HEK293 (cell line): ENCODE results near the gene AHCYL1.

Experiments
- GLIS1 ChIP-seq: fragments of 450-650 bp; formaldehyde crosslinking; IDR thresholded peaks from 2 replicates; pipeline ENCODE4 v1.5.1; 2016; ENCODE audit warnings: missing biosample characterization, missing genetic modification characterization
- GLIS2 ChIP-seq: fragments of 450-650 bp; formaldehyde crosslinking; IDR thresholded peaks from 2 replicates; pipeline ENCODE4 v1.5.1; 2016; ENCODE audit warnings: missing biosample characterization, missing genetic modification characterization
- KLF8 ChIP-seq: fragments of 450-650 bp; formaldehyde crosslinking; IDR thresholded peaks from 2 replicates; pipeline ENCODE4 v1.5.1; 2016; ENCODE audit warnings: missing biosample characterization, missing genetic modification characterization
- PRDM1 ChIP-seq: fragments of 450-650 bp; formaldehyde crosslinking; IDR thresholded peaks from 2 replicates; pipeline ENCODE4; 2016; ENCODE audit warnings: missing biosample characterization, missing genetic modification characterization
- SP7 ChIP-seq: fragments of 450-650 bp; formaldehyde crosslinking; IDR thresholded peaks from 2 replicates; pipeline ENCODE4 v1.5.1; 2016; ENCODE audit warnings: missing biosample characterization, missing genetic modification characterization
- ZBTB11 ChIP-seq: fragments of 450-650 bp; formaldehyde crosslinking; conservative IDR thresholded peaks from 2 replicates; pipeline ENCODE4 v1.5.1; 2016; ENCODE audit warnings: low read depth, missing biosample characterization, missing genetic modification characterization
- ZBTB44 ChIP-seq: fragments of 450-650 bp; IDR thresholded peaks from 2 replicates; pipeline ENCODE4 v1.5.1; 2018; ENCODE audit warnings: missing biosample characterization, mild to moderate bottlenecking, missing genetic modification characterization
- ZNF223 ChIP-seq: fragments of 450-650 bp; formaldehyde crosslinking; IDR thresholded peaks from 2 replicates; pipeline ENCODE4 v1.5.1; 2016; ENCODE audit warnings: missing biosample characterization, missing genetic modification characterization
- ZNF366 ChIP-seq: fragments of 450-650 bp; formaldehyde crosslinking; conservative IDR thresholded peaks from 2 replicates; pipeline ENCODE4 v1.5.1; 2016; ENCODE audit warnings: missing biosample characterization, missing genetic modification characterization
- ZNF394 ChIP-seq: fragments of 450-650 bp; formaldehyde crosslinking; IDR thresholded peaks from 2 replicates; pipeline ENCODE4 v1.5.1; 2016; ENCODE audit warnings: missing biosample characterization, missing genetic modification characterization, mild to moderate bottlenecking, moderate library complexity, borderline replicate concordance
- ZNF433 ChIP-seq: fragments of 450-650 bp; formaldehyde crosslinking; IDR thresholded peaks from 2 replicates; pipeline ENCODE4 v1.5.1; 2016; ENCODE audit warnings: missing biosample characterization, missing genetic modification characterization, low read depth
- ZNF521 ChIP-seq: fragments of 450-650 bp; formaldehyde crosslinking; IDR thresholded peaks from 2 replicates; pipeline ENCODE4 v1.5.1; 2017; ENCODE audit warnings: missing biosample characterization, mild to moderate bottlenecking, missing genetic modification characterization
- ZNF544 ChIP-seq: fragments of 450-650 bp; formaldehyde crosslinking; IDR thresholded peaks from 2 replicates; pipeline ENCODE4 v1.5.0; 2017; ENCODE audit warnings: missing biosample characterization, missing genetic modification characterization
- ZNF600 ChIP-seq: fragments of 450-650 bp; formaldehyde crosslinking; IDR thresholded peaks from 2 replicates; pipeline ENCODE4 v1.5.1; 2016; ENCODE audit warnings: missing biosample characterization, missing genetic modification characterization
- ZNF626 ChIP-seq: fragments of 450-650 bp; sonication (Bioruptor Pico); formaldehyde crosslinking; IDR thresholded peaks from 2 replicates; pipeline ENCODE4 v1.5.1; 2018; ENCODE audit warnings: missing biosample characterization, missing genetic modification characterization, inconsistent platforms
- ZNF670 ChIP-seq: fragments of 450-650 bp; formaldehyde crosslinking; IDR thresholded peaks from 2 replicates; pipeline ENCODE4 v1.5.1; 2016; ENCODE audit warnings: missing biosample characterization, missing genetic modification characterization, low read depth
- ZNF701 ChIP-seq: fragments of 450-650 bp; formaldehyde crosslinking; IDR thresholded peaks from 2 replicates; pipeline ENCODE4 v1.5.1; 2016; ENCODE audit warnings: missing biosample characterization, missing genetic modification characterization
- ZSCAN23 ChIP-seq: fragments of 450-650 bp; formaldehyde crosslinking; IDR thresholded peaks from 2 replicates; pipeline ENCODE4 v1.5.1; 2016; ENCODE audit warnings: missing biosample characterization, missing genetic modification characterization
- ZXDB ChIP-seq: fragments of 450-650 bp; formaldehyde crosslinking; IDR thresholded peaks from 2 replicates; pipeline ENCODE4 v1.5.1; 2016; ENCODE audit warnings: missing biosample characterization, missing genetic modification characterization
- TF ChIP-seq, protein P1 (sequence below): fragments of 450-650 bp; formaldehyde crosslinking; IDR thresholded peaks from 2 replicates; pipeline ENCODE4 v1.5.1; 2016; ENCODE audit warnings: missing biosample characterization, missing genetic modification characterization
- TF ChIP-seq, protein P2 (sequence below): fragments of 450-650 bp; formaldehyde crosslinking; IDR thresholded peaks from 2 replicates; pipeline ENCODE4 v1.5.1; 2016; ENCODE audit warnings: missing biosample characterization, missing genetic modification characterization
- TF ChIP-seq, protein P3 (sequence below): fragments of 450-650 bp; formaldehyde crosslinking; IDR thresholded peaks from 2 replicates; pipeline ENCODE4 v1.5.1; 2016; ENCODE audit warnings: missing biosample characterization, missing genetic modification characterization
- TF ChIP-seq, protein P4 (sequence below): fragments of 450-650 bp; formaldehyde crosslinking; IDR thresholded peaks from 2 replicates; pipeline ENCODE4 v1.5.1; 2016; ENCODE audit warnings: missing biosample characterization, missing genetic modification characterization
- TF ChIP-seq, protein P5 (sequence below): fragments of 450-650 bp; formaldehyde crosslinking; IDR thresholded peaks from 2 replicates; pipeline ENCODE4 v1.5.1; 2016; ENCODE audit warnings: missing biosample characterization, missing genetic modification characterization, borderline replicate concordance

AHCYL1 gene

GRCh38 chr1:110003747-110004428, 19.3 kb downstream of the AHCYL1 start (continued):
- TF ChIP-seq, protein P1, sequence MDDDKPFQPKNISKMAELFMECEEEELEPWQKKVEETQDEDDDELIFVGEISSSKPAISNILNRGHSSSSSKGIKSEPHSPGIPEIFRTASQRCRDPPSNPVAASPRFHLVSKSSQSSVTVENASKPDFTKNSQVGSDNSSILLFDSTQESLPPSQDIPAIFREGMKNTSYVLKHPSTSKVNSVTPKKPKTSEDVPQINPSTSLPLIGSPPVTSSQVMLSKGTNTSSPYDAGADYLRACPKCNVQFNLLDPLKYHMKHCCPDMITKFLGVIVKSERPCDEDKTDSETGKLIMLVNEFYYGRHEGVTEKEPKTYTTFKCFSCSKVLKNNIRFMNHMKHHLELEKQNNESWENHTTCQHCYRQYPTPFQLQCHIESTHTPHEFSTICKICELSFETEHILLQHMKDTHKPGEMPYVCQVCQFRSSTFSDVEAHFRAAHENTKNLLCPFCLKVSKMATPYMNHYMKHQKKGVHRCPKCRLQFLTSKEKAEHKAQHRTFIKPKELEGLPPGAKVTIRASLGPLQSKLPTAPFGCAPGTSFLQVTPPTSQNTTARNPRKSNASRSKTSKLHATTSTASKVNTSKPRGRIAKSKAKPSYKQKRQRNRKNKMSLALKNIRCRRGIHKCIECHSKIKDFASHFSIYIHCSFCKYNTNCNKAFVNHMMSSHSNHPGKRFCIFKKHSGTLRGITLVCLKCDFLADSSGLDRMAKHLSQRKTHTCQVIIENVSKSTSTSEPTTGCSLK (tag by site-specific recombination): no peak
- TF ChIP-seq, protein P2, sequence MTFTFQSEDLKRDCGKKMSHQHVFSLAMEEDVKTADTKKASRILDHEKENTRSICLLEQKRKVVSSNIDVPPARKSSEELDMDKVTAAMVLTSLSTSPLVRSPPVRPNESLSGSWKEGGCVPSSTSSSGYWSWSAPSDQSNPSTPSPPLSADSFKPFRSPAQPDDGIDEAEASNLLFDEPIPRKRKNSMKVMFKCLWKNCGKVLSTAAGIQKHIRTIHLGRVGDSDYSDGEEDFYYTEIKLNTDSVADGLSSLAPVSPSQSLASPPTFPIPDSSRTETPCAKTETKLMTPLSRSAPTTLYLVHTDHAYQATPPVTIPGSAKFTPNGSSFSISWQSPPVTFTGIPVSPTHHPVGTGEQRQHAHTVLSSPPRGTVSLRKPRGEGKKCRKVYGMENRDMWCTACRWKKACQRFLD (tag by site-specific recombination): no peak
- no peak for TF ChIP-seq ZNF433 (tag by site-specific recombination)
- TF ChIP-seq, protein P3, sequence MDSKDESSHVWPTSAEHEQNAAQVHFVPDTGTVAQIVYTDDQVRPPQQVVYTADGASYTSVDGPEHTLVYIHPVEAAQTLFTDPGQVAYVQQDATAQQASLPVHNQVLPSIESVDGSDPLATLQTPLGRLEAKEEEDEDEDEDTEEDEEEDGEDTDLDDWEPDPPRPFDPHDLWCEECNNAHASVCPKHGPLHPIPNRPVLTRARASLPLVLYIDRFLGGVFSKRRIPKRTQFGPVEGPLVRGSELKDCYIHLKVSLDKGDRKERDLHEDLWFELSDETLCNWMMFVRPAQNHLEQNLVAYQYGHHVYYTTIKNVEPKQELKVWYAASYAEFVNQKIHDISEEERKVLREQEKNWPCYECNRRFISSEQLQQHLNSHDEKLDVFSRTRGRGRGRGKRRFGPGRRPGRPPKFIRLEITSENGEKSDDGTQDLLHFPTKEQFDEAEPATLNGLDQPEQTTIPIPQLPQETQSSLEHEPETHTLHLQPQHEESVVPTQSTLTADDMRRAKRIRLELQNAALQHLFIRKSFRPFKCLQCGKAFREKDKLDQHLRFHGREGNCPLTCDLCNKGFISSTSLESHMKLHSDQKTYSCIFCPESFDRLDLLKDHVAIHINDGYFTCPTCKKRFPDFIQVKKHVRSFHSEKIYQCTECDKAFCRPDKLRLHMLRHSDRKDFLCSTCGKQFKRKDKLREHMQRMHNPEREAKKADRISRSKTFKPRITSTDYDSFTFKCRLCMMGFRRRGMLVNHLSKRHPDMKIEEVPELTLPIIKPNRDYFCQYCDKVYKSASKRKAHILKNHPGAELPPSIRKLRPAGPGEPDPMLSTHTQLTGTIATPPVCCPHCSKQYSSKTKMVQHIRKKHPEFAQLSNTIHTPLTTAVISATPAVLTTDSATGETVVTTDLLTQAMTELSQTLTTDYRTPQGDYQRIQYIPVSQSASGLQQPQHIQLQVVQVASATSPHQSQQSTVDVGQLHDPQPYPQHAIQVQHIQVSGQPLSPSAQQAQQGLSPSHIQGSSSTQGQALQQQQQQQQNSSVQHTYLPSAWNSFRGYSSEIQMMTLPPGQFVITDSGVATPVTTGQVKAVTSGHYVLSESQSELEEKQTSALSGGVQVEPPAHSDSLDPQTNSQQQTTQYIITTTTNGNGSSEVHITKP (tag by site-specific recombination): peak; percentile 82
- no peak for TF ChIP-seq GLIS1 (tag by site-specific recombination)
- no peak for TF ChIP-seq ZBTB44
- TF ChIP-seq ZSCAN23 (tag by site-specific recombination): no peak
- no peak for TF ChIP-seq ZNF626 (tag by site-specific recombination)
- TF ChIP-seq KLF8: peak; percentile 51; the same call in 1 of the 2 replicates
- TF ChIP-seq, protein P4, sequence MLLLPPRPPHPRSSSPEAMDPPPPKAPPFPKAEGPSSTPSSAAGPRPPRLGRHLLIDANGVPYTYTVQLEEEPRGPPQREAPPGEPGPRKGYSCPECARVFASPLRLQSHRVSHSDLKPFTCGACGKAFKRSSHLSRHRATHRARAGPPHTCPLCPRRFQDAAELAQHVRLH (tag by site-specific recombination): no peak
- TF ChIP-seq, protein P5, sequence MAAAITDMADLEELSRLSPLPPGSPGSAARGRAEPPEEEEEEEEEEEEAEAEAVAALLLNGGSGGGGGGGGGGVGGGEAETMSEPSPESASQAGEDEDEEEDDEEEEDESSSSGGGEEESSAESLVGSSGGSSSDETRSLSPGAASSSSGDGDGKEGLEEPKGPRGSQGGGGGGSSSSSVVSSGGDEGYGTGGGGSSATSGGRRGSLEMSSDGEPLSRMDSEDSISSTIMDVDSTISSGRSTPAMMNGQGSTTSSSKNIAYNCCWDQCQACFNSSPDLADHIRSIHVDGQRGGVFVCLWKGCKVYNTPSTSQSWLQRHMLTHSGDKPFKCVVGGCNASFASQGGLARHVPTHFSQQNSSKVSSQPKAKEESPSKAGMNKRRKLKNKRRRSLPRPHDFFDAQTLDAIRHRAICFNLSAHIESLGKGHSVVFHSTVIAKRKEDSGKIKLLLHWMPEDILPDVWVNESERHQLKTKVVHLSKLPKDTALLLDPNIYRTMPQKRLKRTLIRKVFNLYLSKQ (tag by site-specific recombination): no peak
- peak; percentile 88 for TF ChIP-seq SP7 (tag by site-specific recombination)
- no peak for TF ChIP-seq ZNF701 (tag by site-specific recombination)
- no peak for TF ChIP-seq ZNF670 (tag by site-specific recombination)
- no peak for TF ChIP-seq ZNF223 (tag by site-specific recombination)
- peak; percentile 34; the same call in 1 of the 2 replicates for TF ChIP-seq ZNF366 (tag by site-specific recombination)
- no peak for TF ChIP-seq ZBTB11 (tag by site-specific recombination)
- TF ChIP-seq ZNF600 (tag by site-specific recombination): peak; percentile 99
- TF ChIP-seq GLIS2 (tag by site-specific recombination): no peak
- TF ChIP-seq PRDM1 (tag by site-specific recombination): peak; percentile 59; the same call in 1 of the 2 replicates
- peak; percentile 99 for TF ChIP-seq ZNF394
- peak; percentile 67; the same call in 1 of the 2 replicates for TF ChIP-seq ZXDB (tag by site-specific recombination)
- no peak for TF ChIP-seq ZNF521
- TF ChIP-seq ZNF544 (tag by site-specific recombination): no peak
